Upper lobe of left lung (tissue), 6 donors: ENCODE results near the gene APOC4. TPM values are rescaled to one million over a fixed set of nuclear protein-coding genes. Genes with fewer than 3 reads are reported as not detected.
"Not testable (repeated sequence)": the region's sequence is repeated elsewhere in the genome, so short reads cannot be mapped to it uniquely, and the experiment has no call there.

ENCODE experiments used
- ATAC-seq, 2 donors: fragments of 200-7000 bp; cut with Tn5 transposase; one replicate each; pipeline ENCODE4 v1.9.1; 2022; ENCODE audit warnings: mild to moderate bottlenecking in 2 of 2, moderate library complexity in 2 of 2; ENCODE audit not compliant: low FRiP score in 2 of 2
- DNase-seq, 2 donors: peaks; one replicate each; pipeline ENCODE4 v3.0.0-alpha.2; 2019 to 2020
- H3K27ac ChIP-seq, 4 donors: fragments of 200-600 bp; sonication (generic); one replicate each; pipeline ENCODE4 v1.5.1; 2016 to 2019
- H3K27me3 ChIP-seq, 4 donors: fragments of 200-600 bp; sonication (generic); one replicate each; pipeline ENCODE4 v1.5.1; 2017 to 2019
- H3K36me3 ChIP-seq, 4 donors: fragments of 200-600 bp; sonication (generic); one replicate each; pipeline ENCODE4 v1.5.1; 2016 to 2019
- H3K4me1 ChIP-seq, 4 donors: fragments of 200-600 bp; sonication (generic); one replicate each; pipeline ENCODE4 v1.5.1; 2018 to 2019
- H3K4me3 ChIP-seq, 4 donors: fragments of 200-600 bp; sonication (generic); one replicate each; pipeline ENCODE4 v1.5.1; 2017 to 2019; ENCODE audit warnings: mild to moderate bottlenecking in 2 of 4, moderate library complexity in 1 of 4
- H3K9me3 ChIP-seq, 4 donors: fragments of 200-600 bp; sonication (generic); one replicate each; pipeline ENCODE4 v1.5.1; 2018 to 2019
- EP300 ChIP-seq, 4 donors: sonication (generic); formaldehyde crosslinking; IDR thresholded peaks; one replicate each; pipeline ENCODE4 v1.5.1; 2017; ENCODE audit warnings: antibody characterized with exemption in 4 of 4, control low read depth in 2 of 4
- POLR2A ChIP-seq, 4 donors: fragments of 450-650 bp; IDR thresholded peaks; one replicate each; pipeline ENCODE4 v1.5.1; 2016 to 2017; ENCODE audit warnings: antibody characterized with exemption in 4 of 4, mild to moderate bottlenecking in 2 of 4
- POLR2AphosphoS5 ChIP-seq, 2 donors: sonication (generic); formaldehyde crosslinking; IDR thresholded peaks; one replicate each; pipeline ENCODE4 v1.5.1; 2017; ENCODE audit warnings: antibody characterized with exemption in 2 of 2
- WGBS, 2 donors: methylation state at CpG; one replicate each; pipeline ENCODE4 v1.1.5; 2017 to 2018; 5-methylcytosine and 5-hydroxymethylcytosine counted together
- total RNA-seq, 6 donors: library from RNA; depleted of rRNA in 4 of 6; stranded (reverse); fragments of >200 nt in 4 of 6; gene quantifications; one replicate each; pipeline versions ENCODE4 v1.1.0 to v1.2.1, GENCODE V29; 2016 to 2021
- TF ChIP-seq, protein P1 (sequence below), 6 experiments: fragments of 450-650 bp in 4 of 6; fragments of 200-600 bp in 2 of 6; sonication (generic) in 2 of 6; IDR thresholded peaks; one replicate each; pipeline ENCODE4 v1.5.1; 2016 to 2019; ENCODE audit warnings: antibody characterized with exemption in 6 of 6
- donor health status: DM: no; HTN: no; CAD: no; lungs with moderate emphysema.
- donor health status: DM: no; HTN: yes; CAD: no; lungs with severe emphysema.

APOC4 gene
- total RNA-seq, 6 donors from 2014 or later: 0.49 to 2.7 TPM; not detected in 4

DNA sequence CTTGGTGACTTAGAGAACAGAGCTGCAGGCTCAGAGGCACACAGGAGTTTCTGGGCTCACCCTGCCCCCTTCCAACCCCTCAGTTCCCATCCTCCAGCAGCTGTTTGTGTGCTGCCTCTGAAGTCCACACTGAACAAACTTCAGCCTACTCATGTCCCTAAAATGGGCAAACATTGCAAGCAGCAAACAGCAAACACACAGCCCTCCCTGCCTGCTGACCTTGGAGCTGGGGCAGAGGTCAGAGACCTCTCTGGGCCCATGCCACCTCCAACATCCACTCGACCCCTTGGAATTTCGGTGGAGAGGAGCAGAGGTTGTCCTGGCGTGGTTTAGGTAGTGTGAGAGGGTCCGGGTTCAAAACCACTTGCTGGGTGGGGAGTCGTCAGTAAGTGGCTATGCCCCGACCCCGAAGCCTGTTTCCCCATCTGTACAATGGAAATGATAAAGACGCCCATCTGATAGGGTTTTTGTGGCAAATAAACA, 17.8 kb upstream of the APOC4 start:
- H3K36me3 ChIP-seq: no peaks in the 10 kb centered on the region
- DNase-seq (no peak), ATAC-seq (no peak)
- peak overlapping the region in 3 of 4 donors; percentile 30 to 80 (median 57) for H3K27ac ChIP-seq
- H3K4me3 ChIP-seq: no peak overlapping the region
- H3K9me3 ChIP-seq: no peaks in the 10 kb centered on the region
- WGBS, 2 donors: 60 to 66% methylated on average over 8 of the region's 8 CpGs
- peaks cover 12 to 36% (median 27%) of the 10 kb centered on the region in 4 donors for H3K4me1 ChIP-seq
- H3K27me3 ChIP-seq: no peaks in the 10 kb centered on the region
- TF ChIP-seq POLR2AphosphoS5 (IDR thresholded peaks at IDR 0.05) (no peak), POLR2A (IDR thresholded peaks at IDR 0.05) (no peak), EP300 (IDR thresholded peaks at IDR 0.05) (no peak)
- TF ChIP-seq, protein P1, sequence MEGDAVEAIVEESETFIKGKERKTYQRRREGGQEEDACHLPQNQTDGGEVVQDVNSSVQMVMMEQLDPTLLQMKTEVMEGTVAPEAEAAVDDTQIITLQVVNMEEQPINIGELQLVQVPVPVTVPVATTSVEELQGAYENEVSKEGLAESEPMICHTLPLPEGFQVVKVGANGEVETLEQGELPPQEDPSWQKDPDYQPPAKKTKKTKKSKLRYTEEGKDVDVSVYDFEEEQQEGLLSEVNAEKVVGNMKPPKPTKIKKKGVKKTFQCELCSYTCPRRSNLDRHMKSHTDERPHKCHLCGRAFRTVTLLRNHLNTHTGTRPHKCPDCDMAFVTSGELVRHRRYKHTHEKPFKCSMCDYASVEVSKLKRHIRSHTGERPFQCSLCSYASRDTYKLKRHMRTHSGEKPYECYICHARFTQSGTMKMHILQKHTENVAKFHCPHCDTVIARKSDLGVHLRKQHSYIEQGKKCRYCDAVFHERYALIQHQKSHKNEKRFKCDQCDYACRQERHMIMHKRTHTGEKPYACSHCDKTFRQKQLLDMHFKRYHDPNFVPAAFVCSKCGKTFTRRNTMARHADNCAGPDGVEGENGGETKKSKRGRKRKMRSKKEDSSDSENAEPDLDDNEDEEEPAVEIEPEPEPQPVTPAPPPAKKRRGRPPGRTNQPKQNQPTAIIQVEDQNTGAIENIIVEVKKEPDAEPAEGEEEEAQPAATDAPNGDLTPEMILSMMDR (IDR thresholded peaks at IDR 0.05): no peak

DNA sequence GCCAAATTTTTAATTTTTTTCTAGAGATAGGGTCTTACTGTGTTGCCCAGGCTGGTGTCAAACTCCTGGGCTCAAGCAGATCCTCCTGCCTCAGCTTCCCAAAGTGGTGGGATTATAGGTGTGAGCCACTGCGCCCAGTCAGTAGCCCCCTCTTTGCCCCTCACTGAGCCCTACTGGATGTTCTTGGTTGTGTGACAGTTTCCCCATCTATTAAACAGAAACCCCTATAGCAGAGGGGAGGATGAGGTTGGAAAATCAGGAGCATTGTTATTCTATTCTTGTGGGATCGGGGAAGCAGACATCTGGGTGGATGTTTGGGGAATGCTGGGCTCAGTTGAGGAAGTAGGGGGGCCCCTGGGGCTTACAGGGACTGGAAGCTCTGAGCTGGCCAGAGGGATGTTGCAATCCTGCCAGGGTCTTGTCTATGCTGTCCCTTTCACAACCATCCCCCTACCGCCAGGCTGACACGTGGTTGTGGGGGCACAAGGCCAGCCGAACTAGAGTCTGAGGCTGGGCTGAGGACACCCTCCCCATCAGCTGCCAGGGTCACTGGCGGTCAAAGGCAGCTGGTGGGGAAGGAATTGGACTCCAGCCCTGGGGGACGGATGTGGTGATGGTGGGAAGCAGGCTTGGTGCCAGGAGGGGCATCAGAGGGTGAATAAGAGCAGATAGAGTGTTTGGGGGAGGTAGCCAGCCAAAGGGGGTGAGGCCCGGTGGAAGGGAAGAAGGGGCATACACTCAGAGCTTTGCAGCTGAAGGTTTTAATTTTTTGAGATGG, 16.7 kb upstream of the APOC4 start:
- H3K36me3 ChIP-seq: no peaks in the 10 kb centered on the region
- WGBS, 2 donors: 26 to 43% methylated on average over 8 of the region's 8 CpGs
- DNase-seq (peak in 1 of 2 donors; percentile 83), ATAC-seq (peak; percentile 65 to 69)
- peak overlapping the region in 2 of 4 donors; percentile 57 to 80 for H3K27ac ChIP-seq
- no peaks in the 10 kb centered on the region for H3K27me3 ChIP-seq
- H3K4me3 ChIP-seq: no peak overlapping the region
- no peaks in the 10 kb centered on the region for H3K9me3 ChIP-seq
- H3K4me1 ChIP-seq: peaks cover 12 to 36% (median 27%) of the 10 kb centered on the region in 4 donors
- TF ChIP-seq EP300 (IDR thresholded peaks at IDR 0.05) (no peak), POLR2AphosphoS5 (IDR thresholded peaks at IDR 0.05) (peak; percentile 58 to 62), POLR2A (IDR thresholded peaks at IDR 0.05) (peak in 1 of 4 donors; percentile 31)
- TF ChIP-seq, protein P1 (IDR thresholded peaks at IDR 0.05): no peak

DNA sequence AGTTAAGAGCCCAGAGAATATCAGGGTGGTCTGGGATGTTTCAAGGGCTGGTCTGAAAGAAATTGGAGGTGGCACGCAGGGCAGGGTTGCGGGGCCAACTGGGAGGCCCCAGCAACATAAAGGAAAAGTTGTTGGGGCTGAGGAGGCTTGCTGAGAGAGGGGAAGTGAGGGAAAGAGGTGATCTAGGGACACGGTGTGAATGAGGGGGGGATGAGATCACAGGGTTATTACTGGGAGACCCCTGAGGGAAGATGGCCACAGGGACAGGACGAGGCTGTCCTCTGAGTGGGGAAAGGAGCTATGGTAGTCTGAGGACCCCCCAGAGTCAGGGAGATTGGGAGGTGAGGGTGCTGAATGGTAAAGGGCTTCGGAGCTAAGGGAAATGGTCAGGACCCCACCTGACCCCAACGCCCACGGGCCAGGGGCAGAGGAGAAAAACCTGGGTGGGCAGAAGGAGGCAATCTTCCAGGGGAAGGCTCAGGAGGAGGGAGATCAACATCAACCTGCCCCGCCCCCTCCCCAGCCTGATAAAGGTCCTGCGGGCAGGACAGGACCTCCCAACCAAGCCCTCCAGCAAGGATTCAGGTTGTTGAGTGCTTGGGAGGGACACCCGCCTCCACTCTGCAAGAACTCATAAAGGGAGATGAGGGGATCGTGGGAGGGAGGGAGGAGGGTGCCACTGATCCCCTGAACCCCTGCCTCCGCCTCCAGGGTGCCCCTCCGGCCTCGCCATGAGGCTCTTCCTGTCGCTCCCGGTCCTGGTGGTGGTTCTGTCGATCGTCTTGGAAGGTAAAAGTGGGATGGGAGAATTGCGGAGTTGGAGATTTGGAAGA, 15.6 kb upstream of the APOC4 start:
- not testable (repeated sequence) for DNase-seq, H3K36me3 ChIP-seq, H3K9me3 ChIP-seq, H3K27me3 ChIP-seq
- WGBS, 2 donors: 34 to 48% methylated on average over 14 to 18 of the region's 19 CpGs
- Histone ChIP-seq H3K4me1 (peaks cover 12 to 36% (median 27%) of the 10 kb centered on the region in 4 donors), H3K4me3 (peak overlapping the region in 2 of 4 donors; percentile 18 to 40), H3K27ac (peak overlapping the region in 2 of 4 donors; percentile 8 to 52)
- peak in 1 of 2 donors; percentile 7 for ATAC-seq

DNA sequence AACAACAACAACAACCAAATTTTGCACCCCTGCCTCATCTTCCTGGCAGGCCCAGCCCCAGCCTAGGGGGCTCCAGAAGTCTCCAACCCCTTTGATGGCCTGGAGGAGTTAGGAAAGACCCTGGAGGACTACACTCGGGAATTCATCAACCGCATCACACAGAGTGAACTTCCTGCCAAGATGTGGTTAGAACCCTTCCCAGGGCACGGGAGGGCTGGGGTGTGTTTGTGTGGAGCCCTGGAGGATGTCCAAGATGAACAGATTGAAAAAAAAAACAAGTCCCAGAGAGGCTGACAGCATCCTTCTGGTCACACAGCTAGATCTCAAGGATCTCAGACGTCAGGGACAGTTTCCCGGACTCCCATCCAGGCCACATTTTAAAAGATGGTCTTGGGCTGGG, 14.3 kb upstream of the APOC4 start:
- peak overlapping the region in 1 of 4 donors; percentile 68 for H3K27ac ChIP-seq

More for the DNA sequence above, 14.3 kb upstream of the APOC4 start:
- DNase-seq (no peak), ATAC-seq (no peak)
- WGBS, 2 donors: 41 to 48% methylated on average over 5 of the region's 5 CpGs
- TF ChIP-seq, protein P1 (IDR thresholded peaks at IDR 0.05): no peak
- no peak for TF ChIP-seq POLR2A (IDR thresholded peaks at IDR 0.05)
- no peak for TF ChIP-seq EP300 (IDR thresholded peaks at IDR 0.05)
- TF ChIP-seq POLR2AphosphoS5 (IDR thresholded peaks at IDR 0.05): no peak
- Histone ChIP-seq H3K27me3 (no peaks in the 10 kb centered on the region), H3K4me1 (peaks cover 12 to 36% (median 27%) of the 10 kb centered on the region in 4 donors), H3K9me3 (no peaks in the 10 kb centered on the region), H3K36me3 (no peaks in the 10 kb centered on the region), H3K4me3 (no peak overlapping the region)
